GM18508 (cell line): Measurements from ENCODE around the gene LCN1.
"Not testable (repeated sequence)": the region's sequence is repeated elsewhere in the genome, so short reads cannot be mapped to it uniquely, and the experiment has no call there.

ENCODE experiments used
- ATAC-seq: cut with Tn5 transposase; IDR thresholded peaks from one replicate; pipeline ENCODE4 v1.9.1; 2021; ENCODE audit warnings: moderate number of reproducible peaks; ENCODE audit not compliant: insufficient read depth, unreplicated experiment

LCN1 gene

DNA sequence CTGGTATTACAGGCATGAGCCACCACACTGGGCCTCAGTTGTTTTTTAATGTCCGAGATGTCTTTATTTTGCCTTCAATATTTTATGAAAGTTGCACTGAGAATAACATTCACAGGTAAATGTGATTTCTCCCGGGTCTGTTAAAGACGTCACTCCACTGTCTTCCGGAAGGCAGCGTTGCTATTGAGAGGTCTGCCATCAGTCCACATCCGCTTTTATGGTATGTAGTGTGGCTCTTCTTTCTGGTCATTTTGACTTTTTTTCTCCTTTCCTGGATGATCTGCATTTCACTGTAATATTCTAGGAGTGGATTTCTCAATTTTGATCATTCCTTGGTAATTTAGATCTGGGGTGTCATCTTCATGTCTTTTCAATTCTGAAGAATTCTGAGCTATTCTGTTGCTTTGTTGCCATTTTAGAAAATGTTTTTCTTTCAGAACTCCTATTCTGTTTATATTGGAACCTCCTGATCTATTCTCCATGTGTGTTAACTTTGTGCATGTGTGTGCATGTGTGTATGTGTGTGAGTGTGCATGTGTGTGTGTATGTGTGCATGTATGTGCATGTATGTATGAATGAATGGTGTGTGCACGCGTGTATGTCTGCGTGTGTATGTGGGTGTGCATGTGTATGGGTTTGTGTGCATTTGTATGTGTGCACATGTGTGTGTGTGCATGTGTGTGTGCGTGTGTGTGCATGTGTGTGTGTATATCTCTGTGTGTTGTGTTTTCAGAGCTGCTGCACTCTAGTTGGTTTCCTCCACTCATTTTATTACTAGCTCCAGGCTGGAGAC is 1.9 kb upstream of the LCN1 start:
- ATAC-seq, result no peak

GRCh38 chr9:135521608-135522095 is 412 bp downstream of the LCN1 start:
- ATAC-seq, result no peak

DNA sequence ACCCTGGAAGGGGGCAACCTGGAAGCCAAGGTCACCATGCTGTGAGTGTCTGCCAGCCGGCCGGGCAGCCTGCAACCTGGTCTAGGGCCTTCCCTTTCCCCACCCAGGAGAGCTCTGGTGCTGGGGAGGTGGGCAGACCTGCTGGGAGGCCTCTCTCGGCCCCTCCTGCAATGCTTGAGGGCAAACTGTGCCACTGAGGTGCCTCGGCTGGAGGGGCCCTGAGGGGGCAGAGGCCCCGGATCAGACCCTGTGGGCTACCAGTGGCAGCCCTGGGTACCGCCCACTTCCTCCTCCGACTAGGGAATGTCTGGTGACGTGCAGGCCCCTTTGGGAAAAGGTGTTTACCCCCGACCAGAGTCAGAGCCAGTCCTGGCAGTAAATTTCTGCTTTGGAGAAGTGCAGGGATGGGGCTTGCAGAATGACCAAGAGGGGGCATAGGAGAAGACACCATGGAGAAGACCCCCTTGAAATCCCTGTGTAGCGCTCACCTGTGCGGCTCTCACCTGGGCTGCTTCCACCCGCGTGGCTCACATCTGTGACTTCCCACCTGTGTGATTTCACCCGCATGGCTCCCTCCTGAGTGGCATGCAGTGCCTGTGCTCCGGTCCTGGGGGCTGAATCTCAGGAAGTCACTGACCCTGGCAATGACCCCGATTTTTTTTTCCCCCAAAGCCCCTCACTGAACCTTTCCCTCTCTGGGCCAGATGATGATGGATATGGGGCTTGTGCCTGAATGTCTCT is 1.1 kb downstream of the LCN1 start:
- no peak for ATAC-seq

- ATAC-seq, result no peak
Observed at GRCh38 chr9:135522931-135523330, 1.7 kb downstream of the LCN1 start.

DNA sequence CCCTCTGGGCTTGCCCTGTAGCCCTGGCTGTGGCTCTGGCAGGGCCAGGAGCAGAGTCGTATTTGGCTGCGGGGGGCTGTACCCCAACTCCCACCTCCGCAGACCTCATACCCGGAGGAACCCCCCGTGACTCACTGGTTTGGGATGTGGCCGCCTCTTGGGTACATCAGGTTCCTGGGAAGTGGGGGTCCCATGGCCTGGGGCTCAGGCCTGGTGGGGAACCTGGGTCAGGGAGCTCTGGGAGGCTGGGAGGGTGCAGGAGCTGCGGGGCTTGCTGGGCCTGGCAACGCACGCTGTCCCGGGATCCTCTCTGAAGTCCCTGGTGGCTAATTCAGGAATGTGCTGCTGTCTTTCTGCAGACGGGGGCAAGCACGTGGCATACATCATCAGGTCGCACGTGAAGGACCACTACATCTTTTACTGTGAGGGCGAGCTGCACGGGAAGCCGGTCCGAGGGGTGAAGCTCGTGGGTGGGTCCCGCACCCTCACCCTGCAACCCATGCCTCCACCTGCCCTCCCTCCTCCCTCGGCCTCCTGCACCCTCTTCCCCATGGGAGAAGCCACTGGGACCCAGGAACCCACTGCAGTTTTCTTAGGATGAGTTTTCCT is 2.4 kb downstream of the LCN1 start:
- no peak for ATAC-seq

- no peak for ATAC-seq
Observed at GRCh38 chr9:135524130-135524861, 3.1 kb downstream of the LCN1 start.

DNA sequence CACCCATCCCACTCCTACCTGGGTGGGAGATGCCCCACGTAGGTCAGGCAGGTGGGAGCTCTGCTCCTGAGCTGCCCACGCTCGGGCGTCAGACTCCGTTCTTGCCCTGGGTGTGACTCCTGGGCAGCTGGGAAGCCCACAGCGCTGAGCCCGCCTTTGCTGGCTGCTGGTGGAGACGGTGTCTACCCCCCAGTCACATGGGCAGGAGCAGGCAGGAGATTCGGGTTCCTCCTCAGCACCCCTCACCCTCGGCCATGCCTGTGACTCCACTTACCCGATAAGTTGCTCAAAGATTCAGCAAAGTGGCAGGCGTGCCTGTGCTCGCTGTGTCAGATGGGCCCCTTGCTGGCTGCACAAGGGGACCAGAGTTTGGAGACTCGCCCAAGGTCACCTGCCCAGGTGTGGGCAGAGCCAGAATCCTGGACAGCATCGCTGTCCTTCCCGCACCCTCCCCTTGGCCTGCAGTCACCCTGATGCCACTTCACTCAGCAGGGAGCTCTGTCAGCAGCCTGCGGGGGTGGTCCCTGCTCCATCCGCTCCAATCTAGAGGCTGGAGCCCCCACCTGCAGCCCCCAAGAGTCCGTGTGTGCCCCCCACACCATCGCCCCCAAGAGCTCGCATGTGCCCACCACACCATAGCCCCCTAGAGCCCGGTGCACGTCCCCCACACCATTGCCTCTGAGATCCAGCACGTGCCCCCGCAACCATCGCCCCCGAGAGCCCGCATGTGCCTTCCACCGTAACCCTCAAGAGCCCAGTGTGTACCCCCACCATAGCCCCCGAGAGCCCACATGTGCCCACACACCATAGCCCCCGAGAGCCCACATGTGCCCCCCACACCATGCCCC is 4.2 kb downstream of the LCN1 start:
- no peak for ATAC-seq

DNA sequence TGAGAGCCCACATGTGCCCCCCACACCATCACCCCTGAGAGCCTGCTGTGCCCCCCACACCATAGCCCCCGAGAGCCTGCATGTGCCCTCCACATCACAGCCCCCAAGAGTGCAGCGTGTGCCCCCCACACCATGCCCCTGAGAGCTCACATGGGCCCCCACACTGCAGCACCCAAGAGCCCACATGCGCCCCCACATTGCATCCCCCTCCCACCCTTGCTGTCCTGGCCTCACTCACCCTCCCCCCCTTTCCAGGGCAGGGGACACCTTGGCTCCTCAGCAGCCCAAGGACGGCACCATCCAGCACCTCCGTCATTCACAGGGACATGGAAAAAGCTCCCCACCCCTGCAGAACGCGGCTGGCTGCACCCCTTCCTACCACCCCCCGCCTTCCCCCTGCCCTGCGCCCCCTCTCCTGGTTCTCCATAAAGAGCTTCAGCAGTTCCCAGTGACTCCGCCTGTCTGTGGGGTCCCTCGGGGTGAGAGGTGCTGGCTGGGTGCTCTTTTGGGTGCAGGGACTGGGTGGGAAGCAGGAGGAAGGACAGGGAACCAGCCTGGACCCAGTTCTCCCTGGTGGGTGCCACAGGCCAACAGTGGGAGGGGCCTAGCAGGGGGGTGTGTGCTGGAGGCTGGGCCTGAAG is 5.0 kb downstream of the LCN1 start:
- ATAC-seq, result no peak

DNA sequence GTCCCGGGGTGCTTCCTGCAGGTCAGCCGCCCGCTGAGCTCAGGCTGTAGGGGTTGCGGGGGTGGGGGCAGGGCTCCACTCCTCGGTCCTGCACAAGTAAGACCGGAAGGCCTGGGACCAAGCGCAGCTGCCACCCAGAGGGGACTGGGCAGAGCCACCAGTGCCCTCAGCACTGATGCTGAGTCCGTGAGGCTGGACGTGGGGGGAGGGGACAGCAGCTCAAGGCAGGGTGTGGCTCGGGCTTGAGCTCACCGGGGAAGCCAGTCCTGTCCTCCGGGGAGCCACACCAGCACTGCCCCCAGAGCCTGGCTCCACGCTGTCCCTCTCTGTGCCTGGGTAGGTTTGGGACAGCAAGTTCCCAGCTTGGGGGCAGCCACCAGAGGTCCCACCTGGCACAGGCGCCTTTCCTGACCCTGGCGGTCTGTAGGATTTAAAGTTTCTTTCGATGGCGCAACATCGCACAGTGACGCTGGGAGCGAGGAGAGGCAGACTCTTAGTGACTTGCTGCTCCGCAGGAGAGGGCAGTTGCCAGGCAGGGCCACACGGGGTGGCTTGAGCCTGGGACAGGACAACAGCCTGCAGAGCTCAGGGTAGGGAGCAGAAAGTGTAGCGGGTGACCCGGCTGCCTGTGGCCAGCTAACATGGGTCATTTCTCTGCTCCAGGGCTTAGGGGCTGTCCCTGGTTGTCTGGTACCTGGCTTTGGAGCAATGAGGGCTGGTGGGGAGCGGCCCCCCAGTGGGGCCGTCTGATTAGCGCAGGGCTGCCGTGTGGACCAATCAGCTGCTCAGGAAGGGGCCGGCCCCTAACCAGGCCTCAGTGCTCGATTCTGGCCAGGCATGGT is 5.7 kb downstream of the LCN1 start:
- no peak for ATAC-seq

DNA sequence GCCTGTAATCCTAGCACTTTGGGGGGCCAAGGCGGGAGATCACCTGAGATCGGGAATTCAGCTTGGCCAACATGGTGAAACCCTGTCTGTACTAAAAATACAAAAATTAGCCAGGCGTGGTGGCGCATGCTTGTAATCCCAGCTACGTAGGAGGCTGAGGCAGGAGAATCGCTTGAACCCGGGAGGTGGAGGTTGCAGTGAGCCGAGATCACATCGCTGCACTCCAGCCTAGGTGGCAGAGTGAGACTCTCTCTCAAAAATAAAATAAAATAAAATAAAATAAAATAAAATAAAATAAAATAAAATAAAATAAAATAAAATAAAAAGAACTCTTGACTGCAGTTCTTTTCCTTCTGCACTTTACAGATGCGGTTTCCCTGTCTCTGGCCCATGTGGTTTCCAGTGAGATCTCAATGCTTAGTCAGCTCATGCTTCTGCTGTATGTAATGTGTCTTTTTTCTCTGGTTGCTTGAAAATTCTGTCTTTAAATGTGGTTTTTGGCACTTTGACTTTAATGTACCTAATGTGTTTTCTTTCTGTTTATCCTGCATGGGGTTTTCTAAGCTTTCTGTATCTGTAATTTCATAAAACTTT is 7.7 kb downstream of the LCN1 start:
- not testable (repeated sequence) for ATAC-seq

- no peak for ATAC-seq
Observed at GRCh38 chr9:135530146-135530545, 8.9 kb downstream of the LCN1 start.

DNA sequence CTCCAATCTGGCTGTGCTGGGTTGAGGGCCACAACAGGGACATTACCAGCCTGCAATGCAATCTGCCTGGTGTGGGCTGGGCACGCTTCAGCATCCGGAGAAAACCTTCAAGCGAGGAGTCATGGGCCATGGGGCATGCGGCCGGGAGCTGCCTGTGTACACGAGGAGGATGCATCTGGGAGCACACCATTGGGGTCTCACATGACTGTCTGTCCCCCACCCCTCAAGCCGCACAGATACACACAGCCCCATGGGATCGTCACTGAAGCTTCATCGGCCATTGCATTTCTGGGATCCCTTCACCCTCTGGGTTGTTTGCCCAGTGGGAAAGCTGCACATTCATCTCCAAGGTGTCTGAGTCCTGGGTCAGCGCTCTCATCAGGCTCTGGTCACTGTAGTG is 9.9 kb downstream of the LCN1 start:
- ATAC-seq, result no peak

GRCh38 chr9:135533113-135533512 is 11.9 kb downstream of the LCN1 start:
- no peak for ATAC-seq

DNA sequence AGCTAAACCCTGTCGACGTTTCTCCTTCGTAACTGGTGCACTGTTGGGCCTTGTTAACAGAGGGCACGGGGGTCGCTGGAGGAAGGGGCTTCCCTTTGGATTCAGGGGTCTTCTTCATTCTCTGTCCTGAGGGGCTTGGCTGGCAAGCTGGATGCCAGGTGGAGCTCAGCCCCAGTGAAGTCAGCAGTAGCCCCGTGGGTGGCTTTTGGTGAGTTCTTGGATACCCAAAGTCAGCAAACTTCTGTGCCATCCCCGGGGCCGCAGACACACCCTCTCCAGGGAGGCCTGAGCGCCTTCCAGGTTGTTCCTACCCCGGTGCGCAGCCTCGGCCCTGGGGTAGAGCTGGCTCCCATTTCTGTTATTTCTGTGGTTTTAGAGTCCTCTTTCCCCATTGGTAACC is 12.4 kb downstream of the LCN1 start:
- no peak for ATAC-seq

- not testable (repeated sequence) for ATAC-seq
Observed at GRCh38 chr9:135534192-135534711, 13.0 kb downstream of the LCN1 start.

DNA sequence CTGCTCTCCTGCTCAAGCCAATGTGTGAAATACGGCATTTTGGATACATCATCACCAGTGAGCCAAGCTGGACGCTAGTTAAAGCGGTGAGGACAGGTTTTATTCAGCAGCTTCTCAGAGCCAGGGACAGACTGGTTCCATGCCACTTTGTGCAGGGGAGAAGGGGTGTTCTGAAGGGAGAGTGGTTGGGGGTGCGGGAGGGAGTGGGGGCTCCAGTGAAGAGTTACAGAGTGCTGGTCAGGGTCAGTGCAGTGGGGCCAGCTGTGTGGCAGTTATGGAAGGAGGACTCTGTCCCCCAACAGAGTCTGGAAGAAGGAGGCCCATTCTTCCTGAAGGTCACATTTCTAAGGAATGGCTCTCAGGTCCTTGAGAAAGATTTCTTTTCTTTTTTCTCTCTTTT is 13.6 kb downstream of the LCN1 start:
- ATAC-seq, result not testable (repeated sequence)

DNA sequence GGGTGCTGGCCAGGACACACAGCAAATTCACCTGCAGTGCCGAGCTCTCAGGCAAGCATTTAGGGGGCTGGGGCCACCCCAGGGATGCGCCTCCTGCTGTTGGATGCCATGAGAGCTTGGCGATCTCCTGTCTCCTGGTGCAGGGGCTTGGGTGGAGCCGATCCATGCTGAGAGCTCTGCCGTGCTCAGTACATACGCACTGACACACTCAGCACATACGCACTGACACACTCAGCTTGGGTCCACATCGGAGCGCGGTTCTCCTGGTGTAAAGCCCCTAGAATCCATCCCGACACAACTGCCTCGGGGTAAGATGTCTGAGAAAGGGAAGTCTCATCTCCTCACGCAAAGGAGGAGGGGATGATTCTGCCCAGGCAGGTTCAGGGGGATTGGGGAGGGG is 14.4 kb downstream of the LCN1 start:
- not testable (repeated sequence) for ATAC-seq

DNA sequence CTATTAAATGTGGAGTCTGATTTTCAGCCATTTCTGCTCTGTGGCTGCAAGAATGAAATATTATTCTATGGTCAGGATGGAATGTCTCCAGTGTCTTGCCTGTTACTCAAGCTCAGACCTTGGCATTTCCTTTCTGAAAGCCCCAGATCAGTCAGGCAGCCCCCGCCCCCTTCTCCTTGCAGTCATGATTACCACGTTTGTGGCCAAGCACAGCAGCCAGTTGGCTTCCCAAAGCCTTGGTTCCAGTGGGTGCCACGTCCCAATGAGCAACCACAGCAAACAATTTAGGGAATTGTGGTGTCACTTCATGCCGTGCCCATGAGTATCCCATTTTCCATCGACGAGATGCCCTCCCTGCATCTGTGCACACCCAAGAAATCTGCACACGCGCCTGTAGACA is 15.0 kb downstream of the LCN1 start:
- ATAC-seq, result no peak
